ENCODE results near the gene TMEM130. TPM values are rescaled to one million over a fixed set of nuclear protein-coding genes. Genes with fewer than 3 reads are reported as not detected.

The TMEM130 gene
- total and polyA plus RNA-seq, 10 of the 15 experiments (the other 5 are each of a cell fraction or from before 2014, with no cell fraction given): 0.04 to 0.15 (median 0.11) TPM; not detected in 7

DNA sequence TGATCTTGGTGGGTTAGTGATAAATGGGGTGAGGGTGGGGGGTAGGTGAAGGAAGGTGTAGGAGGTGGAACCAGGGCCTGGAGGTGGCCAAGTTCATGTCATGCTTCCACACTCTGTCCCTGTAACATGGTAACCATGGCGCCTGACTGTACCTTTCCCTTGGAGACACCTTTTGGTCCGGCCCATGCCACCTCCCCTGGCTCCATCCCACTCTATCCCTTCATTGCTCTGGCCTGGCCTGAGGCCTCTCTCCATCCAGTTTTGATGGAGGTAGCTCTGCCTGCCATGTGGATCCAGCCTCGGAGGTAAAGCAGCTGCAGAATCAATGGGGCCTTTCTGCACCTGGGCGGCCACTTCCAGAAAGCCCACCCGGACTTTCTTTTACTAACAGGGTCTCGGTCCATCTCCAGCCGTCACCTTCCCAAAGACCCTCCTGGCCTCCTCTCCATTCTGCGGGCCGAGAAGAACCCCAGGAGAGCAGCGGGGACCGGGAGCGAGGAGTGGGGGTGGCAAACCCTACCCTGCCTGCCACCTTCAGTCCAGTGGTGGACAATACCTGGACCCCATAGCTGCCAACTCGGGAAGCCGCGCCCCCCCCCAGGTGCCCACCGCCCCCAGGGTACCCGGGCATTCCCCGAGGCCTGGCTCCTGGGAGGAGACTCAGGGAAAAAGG, 8.0 kb upstream of the TMEM130 start:
- DNase-seq (ENCODE audit: low read depth, low spot score) (no peak), FAIRE-seq (no peak), ATAC-seq (no peak; the same call in 2 of the 3 replicates)
- no TSS peak for BruUV-seq (replicated peaks)
- TF ChIP-seq SIN3A (IDR thresholded peaks at IDR 0.05; ENCODE audit: low read depth, low read length): no peak
- TF ChIP-seq POLR2AphosphoS2 (IDR thresholded peaks at IDR 0.05; ENCODE audit: low read depth, low read length): 0 out of 2 replicates have a peak, but pooled peaks have one; percentile 1
- TF ChIP-seq, protein P1, sequence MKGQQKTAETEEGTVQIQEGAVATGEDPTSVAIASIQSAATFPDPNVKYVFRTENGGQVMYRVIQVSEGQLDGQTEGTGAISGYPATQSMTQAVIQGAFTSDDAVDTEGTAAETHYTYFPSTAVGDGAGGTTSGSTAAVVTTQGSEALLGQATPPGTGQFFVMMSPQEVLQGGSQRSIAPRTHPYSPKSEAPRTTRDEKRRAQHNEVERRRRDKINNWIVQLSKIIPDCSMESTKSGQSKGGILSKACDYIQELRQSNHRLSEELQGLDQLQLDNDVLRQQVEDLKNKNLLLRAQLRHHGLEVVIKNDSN (IDR thresholded peaks at IDR 0.05; ENCODE audit: borderline replicate concordance, extremely low read length, insufficient read depth, low read depth, low read length): no peak
- no peak for TF ChIP-seq RCOR1 (conservative IDR thresholded peaks at IDR 0.05; ENCODE audit: low read depth, low read length)
- no peak for TF ChIP-seq REST (IDR thresholded peaks at IDR 0.05; ENCODE audit: low read depth, low read length)
- TF ChIP-seq ZNF24 (IDR thresholded peaks at IDR 0.05): no peak
- TF ChIP-seq TARDBP (IDR thresholded peaks at IDR 0.05; ENCODE audit: borderline replicate concordance): no peak
- RAD21 ChIA-PET (ENCODE audit: unreplicated experiment): no interaction called here
- in situ Hi-C loops (cut with MboI) (no loop called here), intact Hi-C loops (cut with micrococcal nuclease; ENCODE audit: unreplicated experiment) (no loop called here)
- POLR2A ChIA-PET: no interaction called here
- SMC1A ChIA-PET (ENCODE audit: uncharacterized antibody, unreplicated experiment): interaction anchor here (0.6 kb wide), 1 partner anchor 435 kb away, joined by 3 read pairs; no protein-coding TSS in a partner anchor
- H3K4me3 ChIP-seq: peak overlapping the region; percentile 100
- 31% methylated on average over 17 of the region's 18 CpGs for WGBS (ENCODE audit: insufficient coverage, insufficient replicate concordance, low lambda C conversion rate, missing lambda C conversion rate)
- H3K27me3 ChIP-seq (replicated peaks in 1 of 2; ENCODE audit: control insufficient read depth in 2 of 2, insufficient read depth in 2 of 2, low read length in 1 of 2): no peaks in the 10 kb centered on the region
- CTCF ChIA-PET: interaction anchor here (1.0 to 1.5 kb wide), 4 partner anchors 12 to 20 kb away, joined by 3 to 5 read pairs (median 4); no protein-coding TSS in a partner anchor
- peaks cover 5% of the 10 kb centered on the region; the same call in 1 of the 2 replicates for H3K4me1 ChIP-seq (ENCODE audit: control insufficient read depth, insufficient read depth, low read length)
- peak overlapping the region; percentile 98 for H3K9ac ChIP-seq (ENCODE audit: control insufficient read depth, insufficient read depth, low read length)
- H3K9me3 ChIP-seq (replicated peaks; ENCODE audit: control insufficient read depth, insufficient read depth, low read length): no peaks in the 10 kb centered on the region
- peak overlapping the region; percentile 75 for H3K4me2 ChIP-seq (ENCODE audit: control insufficient read depth, insufficient read depth)
- H2AFZ ChIP-seq (ENCODE audit: control insufficient read depth, low read depth, low read length): peak overlapping the region; percentile 57
- H3K79me2 ChIP-seq (ENCODE audit: control insufficient read depth, insufficient read depth, low read length): peaks cover 30% of the 10 kb centered on the region
- H3K36me3 ChIP-seq (ENCODE audit: control insufficient read depth in 2 of 2, insufficient read depth in 2 of 2, low read length in 1 of 2): peaks cover 0 to 4% of the 10 kb centered on the region in 2 experiments; a peak in 2 of 4 replicates
- H3K27ac ChIP-seq (ENCODE audit: control insufficient read depth, insufficient read depth): peak overlapping the region; percentile 90; the same call in 1 of the 2 replicates
- no peaks in the 10 kb centered on the region for H4K20me1 ChIP-seq (ENCODE audit: control insufficient read depth, insufficient read depth)

Data from GM12878 (cell line).